Astrocyte of the hippocampus (primary cell): Measurements from ENCODE around the gene RAB6A.
"Not testable (repeated sequence)": the region's sequence is repeated elsewhere in the genome, so short reads cannot be mapped to it uniquely, and the experiment has no call there.

Source experiments
- DNase-seq: peaks from one replicate; pipeline ENCODE4 v3.0.0; 2011; ENCODE audit warnings: low read depth, low spot score

Gene RAB6A

DNA sequence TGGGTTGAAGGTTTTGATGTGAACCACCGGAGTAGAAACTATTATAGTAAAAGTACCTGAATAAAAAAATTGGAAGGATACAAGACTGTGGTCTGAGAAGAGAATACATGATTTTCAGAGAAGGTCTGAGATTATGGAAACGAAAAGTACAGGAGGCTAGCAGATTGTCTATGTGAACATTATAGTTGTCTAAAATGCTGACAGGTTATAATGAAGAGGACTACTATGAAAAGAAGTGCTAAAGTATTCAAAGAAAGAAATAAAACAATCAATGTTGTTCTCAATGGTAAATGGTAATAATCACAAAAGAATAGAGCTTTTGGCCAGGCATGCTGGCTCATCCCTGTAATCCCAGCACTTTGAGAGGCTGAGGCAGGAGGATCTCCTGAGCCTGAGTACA, 34.0 kb downstream of the RAB6A start:
- no peak for DNase-seq

DNA sequence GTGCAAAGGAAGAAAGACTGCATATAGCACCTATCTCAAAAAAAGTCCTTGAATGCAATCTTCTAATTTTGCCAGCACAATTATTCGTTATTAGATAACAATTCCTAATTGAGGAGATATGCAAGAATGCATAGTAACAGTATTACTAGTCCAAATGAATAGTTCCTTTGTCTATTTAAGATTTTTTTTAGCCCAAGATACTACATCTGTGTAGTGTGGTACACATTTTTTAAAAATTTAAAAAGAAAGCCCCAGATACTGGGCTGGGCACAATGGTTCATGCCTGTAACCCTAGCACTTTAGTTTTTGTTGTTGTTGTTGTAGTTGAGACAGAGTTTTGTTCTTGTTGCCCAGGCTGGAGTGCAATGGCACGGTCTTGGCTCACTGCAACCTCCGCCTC, 43.7 kb downstream of the RAB6A start:
- no peak for DNase-seq

DNA sequence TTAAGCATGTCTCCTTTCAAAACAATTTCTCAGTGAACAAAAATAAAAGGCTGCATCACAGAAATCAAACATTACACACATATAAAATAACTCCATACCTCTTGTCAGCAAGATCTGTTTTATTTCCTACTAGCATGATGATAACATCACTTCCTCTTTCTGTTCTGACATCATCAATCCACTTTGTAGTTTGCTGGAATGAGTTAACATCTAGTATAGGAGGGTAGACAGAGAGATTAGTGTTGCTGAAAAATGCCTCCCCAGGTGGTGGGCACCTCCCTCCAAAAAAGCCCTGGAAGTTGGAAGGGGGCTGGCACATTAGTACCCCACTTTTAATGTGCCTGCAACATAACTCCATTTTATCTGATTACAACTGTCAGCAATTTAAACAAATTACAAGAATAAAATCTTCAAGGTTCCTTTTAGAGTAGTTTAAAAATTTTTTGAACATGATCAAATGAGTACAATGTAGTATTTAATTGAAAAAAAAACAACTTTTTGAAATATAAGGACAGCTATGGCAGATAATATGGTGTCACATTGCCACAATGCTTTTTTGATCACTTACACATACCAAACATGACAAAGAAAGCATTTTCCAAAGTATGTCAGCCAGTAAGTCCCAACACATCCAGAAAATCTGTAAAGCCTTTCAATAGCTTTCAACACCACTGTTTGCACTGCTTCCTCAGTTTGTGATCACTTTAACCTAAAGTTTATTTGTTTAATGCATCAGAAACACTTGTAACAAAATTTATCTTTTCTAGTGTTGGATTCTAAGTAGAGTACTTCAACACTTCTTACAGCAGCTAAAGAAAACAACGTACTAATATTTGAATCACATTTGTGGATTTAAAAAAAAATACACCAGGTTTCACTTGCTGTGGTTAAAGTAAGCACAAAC, 44.5 kb downstream of the RAB6A start:
- DNase-seq = no peak

DNA sequence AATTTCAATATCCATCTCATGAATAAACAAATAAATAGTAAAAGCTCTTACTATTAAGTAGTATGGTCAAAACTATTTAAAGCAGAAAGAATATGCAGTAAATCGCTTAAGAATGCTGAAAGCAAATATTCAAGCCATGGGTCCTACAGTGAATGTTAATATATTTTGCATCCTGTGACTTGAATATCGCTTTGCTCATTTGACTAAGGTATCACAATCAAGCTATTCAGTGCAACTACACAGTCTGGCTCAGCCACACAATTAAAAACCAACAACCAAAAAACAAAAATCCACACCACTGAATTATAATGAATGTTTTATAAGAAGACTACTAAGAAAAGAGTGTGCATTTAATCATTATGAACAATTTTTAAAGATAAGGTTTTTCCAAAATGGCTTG, 45.3 kb downstream of the RAB6A start:
- no peak for DNase-seq

- DNase-seq = no peak
Measured at GRCh38 chr11:73710964-73711363, 49.9 kb downstream of the RAB6A start.

GRCh38 chr11:73705053-73705452, 55.8 kb downstream of the RAB6A start:
- DNase-seq = no peak

DNA sequence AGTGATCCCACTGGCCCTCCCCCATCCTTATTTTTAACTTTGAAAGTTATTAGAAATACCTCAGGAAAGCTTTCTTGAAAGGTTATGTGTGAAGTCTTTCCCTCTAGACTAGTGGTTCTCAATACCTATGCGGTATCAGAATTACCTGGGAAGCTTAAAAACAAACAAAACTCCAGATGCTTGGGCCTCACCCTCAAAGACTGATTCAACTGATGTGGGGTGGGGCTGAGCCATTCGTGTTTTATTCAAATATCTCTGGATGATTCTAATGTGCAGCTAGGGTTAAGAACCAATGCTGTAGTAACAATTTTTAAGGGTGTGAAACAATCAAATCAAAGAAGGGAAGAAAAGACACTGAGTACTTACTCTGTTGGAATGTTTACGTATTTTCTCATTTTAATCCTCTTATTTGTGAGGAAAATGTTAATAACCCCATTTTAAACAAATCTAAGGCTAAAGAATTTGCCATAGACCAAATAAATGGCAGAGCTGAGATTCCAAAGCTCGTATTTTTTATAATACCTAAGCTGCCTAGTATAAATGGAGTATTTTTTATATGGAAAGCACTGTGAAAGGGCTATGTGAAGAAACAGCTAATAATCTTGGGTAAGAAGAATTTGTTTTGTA, 66.9 kb downstream of the RAB6A start:
- DNase-seq = no peak

- DNase-seq = no peak
Measured at GRCh38 chr11:73680687-73681086, 80.2 kb downstream of the RAB6A start.

DNA sequence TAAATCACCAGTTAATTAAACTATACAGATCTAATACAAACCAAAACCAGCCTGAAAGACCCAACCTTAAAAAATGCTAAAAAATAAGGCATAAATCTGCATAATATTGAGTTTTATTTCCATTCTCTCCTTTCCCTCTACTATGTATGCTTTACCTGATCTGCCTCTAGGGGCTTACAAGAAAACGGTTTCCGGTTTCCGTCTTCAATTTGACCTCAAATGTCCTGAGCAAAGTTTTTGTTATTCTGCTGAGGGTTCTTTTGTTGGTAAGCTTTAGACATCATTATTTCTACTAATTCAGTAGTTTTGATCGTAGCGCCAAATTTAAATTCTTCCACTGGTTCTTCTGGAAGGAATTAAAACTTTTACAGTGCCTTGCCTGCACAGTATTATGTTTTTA, 84.3 kb downstream of the RAB6A start:
- not testable (repeated sequence) for DNase-seq

DNA sequence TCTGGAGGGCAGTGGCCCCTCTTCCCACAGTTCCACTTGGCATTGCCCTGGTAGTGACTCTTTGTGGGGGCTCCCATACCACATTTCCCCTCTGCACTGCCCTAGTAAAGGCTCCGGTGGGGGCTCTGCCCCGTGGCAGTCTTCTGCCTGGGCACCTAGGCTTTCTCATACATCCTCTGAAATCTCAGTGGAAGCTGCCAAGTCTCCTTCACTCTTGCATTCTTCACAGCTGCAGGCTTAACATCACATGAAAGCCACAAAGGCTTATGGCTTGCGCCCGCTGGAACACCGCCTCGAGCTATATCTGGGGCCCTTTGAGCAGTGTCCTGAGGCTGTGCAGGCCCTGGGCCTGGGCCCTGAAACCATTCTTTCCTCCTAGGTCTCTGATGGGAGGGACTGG, 89.2 kb downstream of the RAB6A start:
- DNase-seq = peak; percentile 62

DNA sequence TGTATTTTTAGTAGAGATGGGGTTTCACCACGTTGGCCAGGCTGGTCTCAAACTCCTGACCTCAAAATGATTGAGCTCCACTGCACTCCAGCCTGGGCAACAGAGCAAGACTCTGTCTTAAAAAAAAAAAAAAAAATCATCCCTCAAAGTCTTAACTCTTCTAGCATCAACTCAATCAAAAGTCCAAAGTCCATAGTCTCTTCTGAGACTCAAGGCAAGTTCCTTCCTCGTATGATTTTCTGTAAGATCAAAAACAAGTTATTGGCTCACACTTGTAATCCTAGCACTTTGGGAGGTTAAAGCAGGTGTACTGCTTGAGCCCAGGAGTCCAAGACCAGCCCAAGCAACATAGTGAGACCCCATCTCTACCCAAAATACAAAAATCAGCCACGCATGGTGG, 90.1 kb downstream of the RAB6A start:
- DNase-seq = no peak

- DNase-seq = no peak
Measured at GRCh38 chr11:73667891-73668290, 93.0 kb downstream of the RAB6A start.

GRCh38 chr11:73664877-73665276, 96.0 kb downstream of the RAB6A start:
- no peak for DNase-seq

DNA sequence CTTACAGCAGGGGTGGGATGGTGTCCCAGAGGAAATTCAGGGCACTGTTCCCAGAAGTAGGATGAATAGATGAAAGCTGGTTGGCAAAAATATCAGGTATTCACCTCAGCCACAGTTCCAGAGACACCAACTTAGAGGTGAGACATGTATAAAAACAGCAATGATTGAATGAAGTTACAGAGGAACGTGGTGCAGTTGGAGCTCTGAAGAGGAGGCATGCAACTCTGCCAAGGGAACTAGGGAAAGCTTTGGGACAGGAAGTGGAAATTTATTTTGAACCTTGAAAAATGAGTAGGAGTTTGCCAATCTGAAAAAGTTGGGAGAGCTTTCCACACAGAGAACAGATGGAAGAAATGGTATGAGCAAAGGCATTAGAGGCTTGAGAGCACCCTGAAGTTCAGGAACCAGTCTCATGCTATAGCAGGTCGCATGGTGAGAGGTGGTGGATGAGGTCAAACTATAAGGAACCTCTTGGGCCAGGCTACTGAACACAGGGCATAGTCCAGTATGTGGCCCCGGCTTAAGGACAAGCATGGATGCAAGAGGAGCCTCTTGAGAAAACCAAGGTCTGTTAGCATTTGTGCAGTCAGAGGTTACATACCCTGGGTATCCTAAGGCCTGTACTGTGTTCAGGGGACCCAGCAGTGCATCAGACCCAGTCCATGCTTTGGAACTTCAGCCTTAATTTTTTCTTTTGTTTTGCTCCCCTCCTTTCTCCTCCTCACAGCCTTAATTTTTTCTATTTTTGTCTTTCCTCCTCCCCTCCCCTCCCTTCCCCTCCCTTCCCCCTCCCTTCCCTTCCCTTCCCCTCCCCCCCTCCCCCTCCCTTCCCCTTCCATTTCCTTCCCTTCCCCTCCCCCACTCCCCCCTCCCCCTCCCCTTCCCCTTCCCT, 97.0 kb downstream of the RAB6A start:
- DNase-seq = no peak

- no peak for DNase-seq
Measured at GRCh38 chr11:73662445-73663157, 98.3 kb downstream of the RAB6A start.

DNA sequence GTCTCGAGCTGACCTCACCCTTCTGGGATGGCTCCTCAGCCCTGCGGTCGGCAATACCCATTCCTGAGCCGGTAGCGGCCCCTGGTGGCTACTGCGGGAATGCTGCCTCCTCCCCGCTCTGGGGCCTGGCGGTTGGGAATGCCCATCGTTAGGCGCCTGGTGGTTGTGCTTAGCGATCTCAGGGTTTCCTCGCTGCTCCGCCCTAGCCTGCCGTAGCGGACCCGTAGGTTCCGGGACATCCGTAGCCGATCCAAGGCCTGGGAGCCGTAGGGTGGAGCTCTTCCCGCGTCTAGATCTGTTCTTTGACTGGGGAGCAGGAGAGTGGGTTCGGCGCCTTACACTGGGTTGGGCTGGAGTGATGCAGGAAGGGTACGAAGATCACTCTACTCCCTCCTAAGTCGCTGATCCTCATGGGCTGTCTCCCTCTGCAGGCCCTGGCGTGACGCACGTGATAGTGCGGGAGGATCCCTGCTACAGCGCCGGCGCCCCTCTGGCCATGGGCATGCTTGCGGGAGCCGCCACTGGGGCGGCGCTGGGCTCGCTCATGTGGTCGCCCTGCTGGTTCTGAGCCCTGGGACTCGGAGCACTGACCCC, 99.7 kb downstream of the RAB6A start:
- DNase-seq = peak; percentile 95

- no peak for DNase-seq
Measured at GRCh38 chr11:73660497-73661034, 100.3 kb downstream of the RAB6A start.

DNA sequence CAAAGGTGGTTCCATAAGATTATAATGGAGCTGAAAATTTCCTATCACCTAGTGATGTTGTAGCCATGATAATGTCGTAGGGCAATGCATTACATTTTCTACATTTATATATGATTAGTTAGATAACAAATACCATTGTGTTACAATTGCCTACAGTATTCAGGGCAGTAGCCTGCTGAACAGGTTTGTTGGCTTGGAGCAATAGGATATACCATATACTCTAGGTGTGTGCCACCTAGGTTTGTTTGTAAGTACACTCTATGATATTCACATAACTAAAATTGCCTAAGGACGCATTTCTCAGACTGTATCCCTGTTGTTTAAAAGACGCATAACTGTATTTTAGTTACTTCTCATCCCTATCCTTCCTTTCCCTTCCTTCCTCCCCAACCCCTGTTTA, 100.9 kb downstream of the RAB6A start:
- no peak for DNase-seq

GRCh38 chr11:73656985-73657384, 103.9 kb downstream of the RAB6A start:
- no peak for DNase-seq

- no peak for DNase-seq
Measured at GRCh38 chr11:73655686-73656085, 105.2 kb downstream of the RAB6A start.

DNA sequence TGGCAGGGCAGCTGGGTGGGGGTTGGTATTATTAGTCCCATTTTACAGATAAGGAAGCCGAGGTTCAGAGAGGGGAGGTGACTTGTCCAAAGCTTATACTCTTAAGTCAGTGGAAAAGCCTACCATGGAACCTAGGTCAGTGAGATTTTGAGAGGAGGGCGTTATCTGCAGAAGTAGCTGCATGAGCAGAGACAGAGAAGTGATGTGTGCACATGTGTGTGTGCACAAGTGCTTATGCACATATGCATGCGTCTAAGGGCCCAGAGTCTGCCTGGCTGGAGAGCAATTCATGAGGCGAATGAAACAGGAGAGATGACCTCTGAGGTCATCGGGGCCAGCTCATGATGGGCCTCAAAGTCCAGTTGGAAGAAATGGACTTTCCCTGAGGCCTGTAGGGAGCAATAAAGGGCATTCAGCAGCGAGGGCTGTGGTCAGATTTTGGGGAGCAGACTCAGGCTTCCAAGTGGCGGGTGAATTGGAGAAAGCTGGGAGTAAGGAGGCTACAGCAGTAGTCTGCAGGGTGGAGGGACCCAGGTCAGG, 106.3 kb downstream of the RAB6A start:
- no peak for DNase-seq
